SKM-1 treated with dmso at 0.1 percent for 144 hours (cell line): Measurements from ENCODE around the gene GALK1.

Source experiments
- DNase-seq: peaks from one replicate; lab custom pipeline; 2025; ENCODE audit not compliant: unreplicated experiment; lab: John Stamatoyannopoulos, UW

Gene GALK1

GRCh38 chr17:75729351-75729750, 35.6 kb downstream of the GALK1 start:
- no peak for DNase-seq

- no peak for DNase-seq
These were observed 37.6 kb downstream of the GALK1 start for GRCh38 chr17:75727391-75727790.

- DNase-seq: no peak
These were observed 39.5 kb downstream of the GALK1 start for GRCh38 chr17:75725504-75725903.

GRCh38 chr17:75724016-75725003, 40.7 kb downstream of the GALK1 start:
- DNase-seq: no peak

GRCh38 chr17:75723171-75723930, 41.6 kb downstream of the GALK1 start:
- no peak for DNase-seq

GRCh38 chr17:75722542-75723095, 42.4 kb downstream of the GALK1 start:
- no peak for DNase-seq

- DNase-seq: no peak
These were observed 42.9 kb downstream of the GALK1 start for GRCh38 chr17:75722076-75722475.

GRCh38 chr17:75721463-75722011, 43.5 kb downstream of the GALK1 start:
- no peak for DNase-seq

- no peak for DNase-seq
These were observed 44.1 kb downstream of the GALK1 start, which contains the start of gene ITGB4 for GRCh38 chr17:75720656-75721462. Gene ITGB4, plus strand, starts transcription at chr17:75721459. Its CDS starts 3,245 bp downstream, at chr17:75724704.

GRCh38 chr17:75719732-75720131, 45.3 kb downstream of the GALK1 start:
- DNase-seq: no peak

GRCh38 chr17:75712446-75712845, 52.5 kb downstream of the GALK1 start:
- DNase-seq: no peak
